IMR-90 (cell line): Measurements from ENCODE around the gene GRAMD1C.

Source experiments
- CTCF ChIP-seq: conservative IDR thresholded peaks from 2 replicates; pipeline ENCODE4 v1.5.1; 2012; ENCODE audit warnings: mild to moderate bottlenecking, low read depth, low read length, improper control_type of control experiment
- MXI1 ChIP-seq: IDR thresholded peaks from 2 replicates; pipeline ENCODE4 v1.6.1; 2012; ENCODE audit warnings: low read depth, mild to moderate bottlenecking, low read length, moderate library complexity, borderline replicate concordance
- POLR2A ChIP-seq: IDR thresholded peaks from 2 replicates; pipeline ENCODE4 v1.6.1; 2012; ENCODE audit warnings: mild to moderate bottlenecking, low read depth, low read length
- RFX5 ChIP-seq: IDR thresholded peaks from 2 replicates; pipeline ENCODE4 v1.8.0; 2012; ENCODE audit warnings: low read depth, mild to moderate bottlenecking, low read length, moderate library complexity

GRCh38 chr3:113952921-113953320 lies 114.3 kb downstream of the GRAMD1C start:
- TF ChIP-seq CTCF (no peak), MXI1 (no peak), RFX5 (no peak), POLR2A (no peak)
